Measurements from ENCODE around the gene MYBPC2.
A peak's percentile ranks its signal among the peaks of the same experiment; 100 is the strongest.
"Not testable (repeated sequence)": the region's sequence is repeated elsewhere in the genome, so short reads cannot be mapped to it uniquely, and the experiment has no call there.

Gene MYBPC2

GRCh38 chr19:50459638-50460037, 26.9 kb downstream of the MYBPC2 start:
- DNase-seq (ENCODE audit: low spot score): no peak

GRCh38 chr19:50460161-50460765, 27.6 kb downstream of the MYBPC2 start:
- peak; percentile 73 for DNase-seq (ENCODE audit: low spot score)

- peak; percentile 91 for DNase-seq (ENCODE audit: low spot score)
These were observed 28.6 kb downstream of the MYBPC2 start for GRCh38 chr19:50461066-50461875.

GRCh38 chr19:50462970-50463369, 30.3 kb downstream of the MYBPC2 start:
- DNase-seq (ENCODE audit: low spot score): no peak

- DNase-seq (ENCODE audit: low spot score): no peak
These were observed 31.7 kb downstream of the MYBPC2 start for GRCh38 chr19:50464348-50464747.

GRCh38 chr19:50465000-50465399, 32.3 kb downstream of the MYBPC2 start:
- no peak for DNase-seq (ENCODE audit: low spot score)

- DNase-seq (ENCODE audit: low spot score): peak; percentile 67
These were observed 33.5 kb downstream of the MYBPC2 start for GRCh38 chr19:50465986-50466705.

- DNase-seq (ENCODE audit: low spot score): no peak
These were observed 34.0 kb downstream of the MYBPC2 start for GRCh38 chr19:50466706-50467039.

GRCh38 chr19:50467566-50467965, 34.9 kb downstream of the MYBPC2 start:
- DNase-seq (ENCODE audit: low spot score): no peak

- no peak for DNase-seq (ENCODE audit: low spot score)
These were observed 36.1 kb downstream of the MYBPC2 start for GRCh38 chr19:50468818-50469217.

- not testable (repeated sequence) for DNase-seq (ENCODE audit: low spot score)
These were observed 40.6 kb downstream of the MYBPC2 start for GRCh38 chr19:50473336-50473735.

- DNase-seq (ENCODE audit: low spot score): no peak
These were observed 42.4 kb downstream of the MYBPC2 start for GRCh38 chr19:50475101-50475568.

- DNase-seq (ENCODE audit: low spot score): no peak
These were observed 43.1 kb downstream of the MYBPC2 start for GRCh38 chr19:50475736-50476223.

- DNase-seq (ENCODE audit: low spot score): peak; percentile 99
These were observed 43.7 kb downstream of the MYBPC2 start, which contains the start of the genes EMC10 and GARIN5A for GRCh38 chr19:50476224-50476906. EMC10 (plus strand) TSS chr19:50476507; CDS start chr19:50476545, 38 bp downstream. GARIN5A (minus strand) TSS chr19:50476848; CDS start chr19:50476388, 460 bp downstream.

- no peak for DNase-seq (ENCODE audit: low spot score)
These were observed 44.2 kb downstream of the MYBPC2 start for GRCh38 chr19:50476907-50477238.

- DNase-seq (ENCODE audit: low spot score): no peak
These were observed 45.2 kb downstream of the MYBPC2 start for GRCh38 chr19:50477751-50478515.

GRCh38 chr19:50478901-50479715, 46.4 kb downstream of the MYBPC2 start:
- DNase-seq (ENCODE audit: low spot score): peak; percentile 67

- no peak for DNase-seq (ENCODE audit: low spot score)
These were observed 47.1 kb downstream of the MYBPC2 start for GRCh38 chr19:50479761-50480251.

- no peak for DNase-seq (ENCODE audit: low spot score)
These were observed 47.8 kb downstream of the MYBPC2 start for GRCh38 chr19:50480281-50481111.
